GM19452 (cell line): ENCODE measurements around the gene ABLIM2.

Source experiments
- ATAC-seq: cut with Tn5 transposase; IDR thresholded peaks from one replicate; pipeline ENCODE4 v1.9.1; 2021; ENCODE audit not compliant: unreplicated experiment

The ABLIM2 gene

DNA sequence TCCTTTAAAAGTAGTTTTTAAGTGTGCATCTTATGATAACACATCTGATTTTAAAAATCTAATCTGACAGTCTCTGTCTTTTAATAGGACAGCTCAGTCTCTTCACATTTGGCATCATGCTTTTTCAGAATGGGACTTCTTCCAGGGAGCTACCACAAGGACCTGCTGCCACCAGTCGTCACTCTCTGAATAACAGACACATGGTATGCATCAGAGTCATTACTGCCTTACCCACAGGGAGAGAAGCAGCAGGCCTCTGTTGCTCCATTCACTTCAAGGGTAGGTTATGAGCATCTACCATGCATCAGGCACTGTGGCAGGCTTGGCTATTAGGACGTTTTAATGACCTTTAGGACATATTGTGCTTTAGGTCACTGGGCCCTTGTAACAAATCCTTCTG, 169.0 kb downstream of the ABLIM2 start:
- no peak for ATAC-seq

DNA sequence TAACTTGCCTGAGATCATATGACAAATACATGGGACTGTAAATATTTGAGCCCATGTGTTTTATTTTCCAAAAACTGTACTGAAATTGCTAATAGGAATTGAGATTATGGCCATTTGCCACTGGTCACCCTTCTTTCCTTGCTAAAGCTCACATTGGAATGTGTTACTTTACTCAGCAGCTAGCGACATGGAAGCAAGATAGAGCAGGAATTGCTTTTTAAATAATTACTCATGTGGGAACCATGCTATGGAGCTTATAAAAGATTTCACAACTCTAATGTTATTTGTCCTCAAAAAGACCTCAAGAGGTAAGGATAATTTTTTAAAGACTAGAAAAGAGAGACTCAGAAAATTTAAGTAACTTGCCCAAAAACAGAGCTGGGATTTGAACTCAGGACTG, 170.2 kb downstream of the ABLIM2 start:
- no peak for ATAC-seq

DNA sequence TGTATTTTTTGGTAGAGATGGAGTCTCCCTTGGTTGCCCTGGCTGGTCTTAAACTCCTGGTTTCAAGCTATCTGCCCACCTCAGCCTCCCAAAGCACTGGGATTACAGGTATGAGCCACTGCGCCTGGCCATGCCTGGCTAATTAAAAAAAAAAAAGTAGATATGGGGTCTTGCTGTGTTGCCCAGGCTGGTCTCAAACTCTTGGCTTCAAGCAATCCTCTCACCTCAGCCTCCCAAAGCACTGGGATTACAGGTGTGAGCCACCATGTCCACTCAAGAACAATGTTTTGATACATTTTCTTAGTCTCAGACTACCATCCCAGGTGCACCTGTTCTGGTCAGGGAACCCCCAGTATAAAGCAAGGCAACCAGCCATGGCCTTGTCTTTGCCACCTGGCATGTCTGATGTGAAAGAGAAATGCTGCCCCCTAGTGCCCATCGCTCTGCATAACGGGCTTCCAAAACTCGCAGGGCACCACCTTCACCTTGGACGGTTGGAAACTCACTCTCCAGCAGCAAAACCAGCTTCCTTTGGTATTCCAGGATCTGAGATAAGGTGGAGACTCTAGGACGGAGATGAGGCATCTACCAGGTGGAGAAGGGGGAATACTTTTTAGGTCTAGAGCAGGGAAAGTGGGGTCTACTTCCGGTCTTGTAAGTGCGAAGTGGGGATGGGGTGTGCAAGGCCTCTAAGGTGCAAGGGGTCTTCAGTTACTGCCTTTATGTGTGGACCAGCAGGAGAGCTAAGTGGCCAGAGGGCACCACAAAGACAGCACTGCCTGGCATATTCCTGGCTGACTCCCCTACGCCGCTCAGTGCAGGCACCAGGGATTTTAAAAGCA, 171.2 kb downstream of the ABLIM2 start:
- peak; percentile 79 for ATAC-seq

DNA sequence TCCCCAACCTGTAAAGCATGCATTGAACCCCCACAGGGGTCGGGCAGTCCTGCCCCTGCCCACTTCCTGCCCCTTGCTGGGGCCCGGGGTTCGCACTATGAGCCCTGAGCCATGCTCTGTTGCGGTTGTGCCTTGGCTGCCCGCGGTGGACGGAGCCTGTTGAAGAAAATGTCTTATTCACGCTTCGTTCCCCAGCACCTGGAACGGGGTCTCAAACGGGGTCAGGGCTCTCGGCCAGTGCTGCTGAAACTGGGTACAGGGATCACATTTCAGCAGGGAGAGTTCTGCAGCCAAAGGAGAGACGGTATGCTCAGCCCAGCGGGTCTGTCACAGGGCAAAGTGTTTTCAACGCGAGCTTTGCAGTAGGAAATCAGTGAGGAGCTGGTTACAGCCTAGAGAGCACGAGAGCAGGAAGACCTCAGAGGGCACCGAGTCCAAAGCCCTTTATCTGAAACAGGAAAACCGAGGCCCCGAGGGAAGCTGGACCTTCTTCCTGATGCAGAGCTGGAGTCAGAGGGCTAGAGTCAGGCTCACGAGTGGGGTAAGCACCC, 172.6 kb downstream of the ABLIM2 start:
- ATAC-seq: no peak

DNA sequence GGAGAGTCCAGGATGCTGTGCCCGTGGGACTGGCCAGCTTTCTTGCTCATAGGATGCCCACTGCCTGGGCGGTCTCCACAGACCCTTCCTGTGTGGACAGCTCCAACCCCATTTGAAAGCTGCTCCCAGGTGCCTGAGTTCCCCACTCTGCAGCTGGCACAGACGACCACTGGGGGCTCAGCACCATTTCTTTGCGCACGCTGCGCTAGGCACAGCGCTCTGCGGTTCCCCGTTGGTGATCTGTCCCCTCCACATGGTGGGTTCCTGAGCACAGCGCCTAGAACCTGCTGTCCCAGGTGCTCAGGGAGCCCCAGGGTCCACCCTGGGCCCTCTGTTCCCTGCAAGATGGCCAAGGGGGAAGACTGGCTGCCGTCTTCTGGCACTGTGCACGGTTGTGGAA, 173.5 kb downstream of the ABLIM2 start:
- ATAC-seq: no peak

DNA sequence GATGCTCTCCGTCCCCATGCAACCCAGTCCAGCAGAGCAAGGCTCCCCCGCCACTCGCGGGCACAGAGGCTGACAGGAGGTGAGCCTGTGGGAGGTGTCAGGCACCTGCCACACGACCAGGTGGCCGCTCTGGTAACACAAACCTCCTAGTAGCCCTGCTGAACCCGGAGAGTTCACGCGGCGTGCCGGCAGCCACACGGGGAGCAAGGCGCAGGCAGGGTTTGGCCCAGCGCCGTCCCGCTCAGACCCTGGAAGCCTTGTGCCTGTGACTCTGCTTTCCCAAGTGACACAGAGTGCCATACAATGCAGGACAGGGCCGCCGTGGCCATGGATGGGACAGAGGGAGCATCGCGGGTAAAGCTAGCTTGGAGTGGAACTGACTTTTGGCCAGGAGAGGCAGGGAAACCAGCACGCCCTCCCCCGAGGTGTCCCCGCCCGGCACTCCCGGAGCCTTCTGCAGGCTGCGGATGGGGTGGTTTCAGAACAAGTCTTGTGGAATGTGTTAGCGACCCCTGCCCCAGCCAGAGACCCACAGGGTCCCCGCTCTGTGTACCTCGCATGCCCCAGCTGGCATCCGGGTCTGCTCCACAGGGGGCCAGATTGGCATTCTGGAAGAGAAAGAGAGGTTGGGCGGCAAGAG, 174.2 kb downstream of the ABLIM2 start:
- no peak for ATAC-seq

DNA sequence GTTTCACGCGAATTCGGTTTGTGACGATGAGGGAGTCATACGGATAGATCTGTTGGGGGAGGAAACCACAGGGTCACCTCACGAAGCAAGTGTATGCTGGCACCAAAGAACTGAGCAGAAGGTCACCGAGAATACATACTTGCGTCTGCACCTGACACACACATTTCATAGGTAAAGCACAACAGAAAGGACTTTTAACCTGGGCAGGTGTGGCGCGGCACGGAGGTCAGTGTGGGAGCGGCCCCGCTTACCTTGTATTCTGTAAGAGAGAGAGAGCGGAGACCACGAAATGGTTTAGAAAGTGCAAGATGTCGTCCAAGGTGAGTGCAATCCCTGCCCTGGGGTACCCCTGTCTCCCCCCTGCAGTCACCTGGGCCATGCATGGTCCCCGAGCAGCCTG, 175.3 kb downstream of the ABLIM2 start:
- ATAC-seq: no peak

DNA sequence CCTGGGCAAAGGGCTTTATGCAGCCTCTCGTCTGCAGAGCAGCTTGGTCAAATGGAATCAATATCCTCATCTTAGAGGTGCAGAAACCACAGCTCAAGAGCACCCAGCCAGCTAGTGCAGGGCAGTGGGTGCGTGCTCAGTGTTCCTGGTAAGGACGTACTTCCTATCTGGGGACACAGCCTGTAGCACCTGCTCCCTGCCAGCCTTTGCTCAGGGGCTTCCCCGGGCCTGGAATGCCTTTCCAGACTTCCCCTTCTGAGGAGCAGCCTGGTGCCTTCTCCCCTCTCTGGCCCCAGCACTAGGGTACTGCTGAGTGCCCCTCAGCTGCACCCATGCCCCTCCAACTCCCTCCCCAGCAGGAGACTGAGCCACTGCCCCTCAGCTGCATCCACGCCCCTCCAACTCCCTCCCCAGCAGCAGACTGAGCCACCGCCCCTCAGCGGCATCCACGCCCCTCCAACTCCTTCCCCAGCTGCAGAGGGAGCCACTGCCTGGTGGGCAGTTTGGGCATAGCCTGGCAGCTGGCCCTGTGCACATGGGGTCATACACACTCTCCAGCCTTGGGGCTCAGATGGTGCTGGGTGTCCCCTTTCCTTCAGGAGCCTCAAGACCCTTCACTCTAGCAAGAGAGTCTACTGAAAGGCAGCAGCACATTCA, 176.7 kb downstream of the ABLIM2 start:
- ATAC-seq: no peak

DNA sequence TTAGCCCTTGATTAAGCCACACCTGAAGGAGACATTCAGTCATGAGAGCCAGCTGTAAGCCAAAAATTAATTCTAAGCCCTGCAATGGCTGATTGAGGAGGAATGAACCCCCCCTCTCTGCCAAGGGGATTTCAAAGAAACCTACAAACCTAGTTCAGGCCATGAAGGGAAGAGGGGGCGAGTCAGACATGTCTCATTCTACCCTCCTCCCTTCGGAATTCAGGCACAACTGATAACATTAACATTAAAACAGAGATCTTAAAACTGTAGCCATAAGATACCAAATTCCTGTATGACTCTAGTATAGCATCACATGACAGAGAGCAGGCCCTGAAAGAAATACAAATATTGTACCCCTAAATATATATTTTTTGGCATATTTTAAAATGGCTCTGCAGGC, 178.6 kb downstream of the ABLIM2 start:
- no peak for ATAC-seq

DNA sequence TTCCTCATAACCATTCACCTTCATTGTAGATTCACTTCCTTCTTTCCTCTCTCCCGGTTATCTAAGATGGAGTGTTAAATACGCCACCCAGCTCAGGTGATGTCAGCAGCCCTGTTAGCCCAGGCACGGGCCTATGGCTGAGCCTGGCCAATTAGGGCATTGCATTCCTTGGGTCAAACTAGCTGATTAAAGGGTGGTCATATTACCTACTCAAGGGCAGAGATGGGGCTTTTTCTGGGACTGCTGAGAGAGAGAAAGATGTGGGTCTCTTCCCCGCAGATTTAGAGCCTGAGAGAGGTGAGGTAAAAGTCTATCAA, 179.0 kb downstream of the ABLIM2 start:
- no peak for ATAC-seq

DNA sequence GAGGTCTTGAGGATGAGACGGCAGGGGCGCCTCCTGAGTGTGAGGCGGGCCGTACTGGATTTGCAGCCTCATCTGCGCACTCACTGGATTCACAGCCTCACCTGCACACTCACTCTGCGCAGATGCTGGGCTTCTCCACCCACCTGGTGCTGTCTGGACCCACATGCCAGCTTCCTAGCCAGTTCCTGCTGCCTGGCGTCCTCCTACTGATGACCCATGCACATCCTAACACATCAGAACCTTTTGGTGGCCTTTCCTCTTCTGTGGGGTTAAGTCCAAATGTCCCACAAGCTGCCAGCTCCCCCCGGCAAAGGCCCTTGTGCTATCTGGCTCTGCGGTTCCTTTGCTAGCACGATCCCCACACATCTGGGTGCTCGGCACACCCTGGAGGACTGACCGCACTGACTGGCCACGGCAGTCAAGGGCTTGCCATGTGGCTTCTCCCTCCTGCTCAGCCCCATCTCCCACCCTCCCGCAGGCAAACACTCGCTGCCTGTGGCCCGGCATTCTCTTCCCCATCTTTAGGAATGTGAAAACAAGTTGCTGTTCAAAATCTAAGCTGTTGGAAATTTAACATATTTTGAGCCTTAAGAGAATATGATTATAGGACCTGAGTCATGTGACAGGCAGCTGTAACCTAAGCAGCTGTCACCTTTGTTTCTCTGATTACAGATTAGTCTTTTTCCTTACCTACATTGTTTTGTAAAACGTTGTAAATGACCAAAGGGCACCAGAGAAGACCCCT, 179.5 kb downstream of the ABLIM2 start:
- ATAC-seq: no peak

DNA sequence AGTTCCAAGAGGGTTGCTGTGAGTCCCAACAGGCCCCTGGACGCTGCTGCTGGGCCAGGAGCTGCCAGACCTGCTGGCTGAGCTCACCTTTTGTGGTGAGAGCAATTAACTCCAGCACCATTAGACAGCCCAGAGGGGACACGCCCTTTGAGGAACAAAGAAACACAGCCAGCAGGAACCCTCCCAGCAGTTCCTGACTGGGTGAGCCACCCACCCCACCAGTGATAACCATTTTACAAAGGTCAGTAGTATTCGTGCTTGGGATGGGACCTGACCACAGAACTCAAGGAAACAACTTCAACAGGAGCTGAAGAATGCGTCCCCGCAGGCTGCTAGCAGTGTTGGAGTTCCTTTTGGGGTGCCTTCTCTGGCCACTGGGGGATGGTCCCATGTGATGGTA, 180.1 kb downstream of the ABLIM2 start:
- ATAC-seq: no peak

DNA sequence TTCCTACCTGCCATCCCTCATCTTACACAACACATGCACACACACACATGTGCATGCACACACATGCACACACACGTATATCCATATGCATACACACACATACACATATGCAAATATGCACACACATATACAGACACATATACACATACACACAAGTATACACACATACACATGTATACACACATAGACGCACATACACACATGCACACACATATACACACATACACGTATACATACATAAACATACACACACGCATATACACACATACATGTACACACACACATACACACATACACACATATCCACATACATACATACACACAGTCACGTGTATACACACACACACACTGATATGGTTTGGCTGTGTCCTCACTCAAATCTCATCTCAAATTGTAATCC, 182.0 kb downstream of the ABLIM2 start:
- ATAC-seq: no peak

DNA sequence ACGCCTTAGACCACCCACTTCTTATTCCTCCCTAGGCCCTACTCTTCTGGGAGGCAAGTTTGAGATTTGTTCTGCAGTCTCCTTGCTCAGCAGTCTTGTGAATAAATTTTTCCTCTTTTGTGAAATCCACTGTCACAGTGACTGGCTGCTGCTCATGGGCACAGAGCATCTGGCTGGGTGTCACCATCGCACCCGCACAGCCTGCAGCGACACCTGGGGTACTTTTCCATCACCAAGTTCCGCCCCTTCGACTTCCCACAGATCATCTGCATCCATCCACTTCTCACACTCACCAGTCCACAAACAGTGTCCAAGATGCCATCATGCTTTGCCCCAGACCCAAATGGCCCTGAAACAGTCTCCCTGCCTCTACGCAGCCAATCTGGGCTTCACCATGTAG, 182.6 kb downstream of the ABLIM2 start:
- no peak for ATAC-seq

DNA sequence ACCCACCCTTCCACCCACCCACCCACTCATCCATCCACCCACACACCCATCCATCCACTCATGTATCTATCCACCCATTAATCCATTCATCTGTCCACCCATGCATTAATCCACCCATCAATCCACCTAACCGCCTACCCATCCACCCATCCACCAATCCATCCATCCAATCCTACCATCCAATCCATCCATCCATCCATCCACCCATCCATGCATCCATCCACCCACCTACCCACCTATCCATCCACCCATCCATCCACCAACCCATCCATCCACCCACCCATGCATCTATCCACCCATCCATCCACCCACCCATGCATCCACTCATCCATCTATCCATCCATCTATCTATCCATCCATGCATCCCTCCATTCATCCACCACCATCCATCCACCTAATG, 184.2 kb downstream of the ABLIM2 start:
- ATAC-seq: no peak

DNA sequence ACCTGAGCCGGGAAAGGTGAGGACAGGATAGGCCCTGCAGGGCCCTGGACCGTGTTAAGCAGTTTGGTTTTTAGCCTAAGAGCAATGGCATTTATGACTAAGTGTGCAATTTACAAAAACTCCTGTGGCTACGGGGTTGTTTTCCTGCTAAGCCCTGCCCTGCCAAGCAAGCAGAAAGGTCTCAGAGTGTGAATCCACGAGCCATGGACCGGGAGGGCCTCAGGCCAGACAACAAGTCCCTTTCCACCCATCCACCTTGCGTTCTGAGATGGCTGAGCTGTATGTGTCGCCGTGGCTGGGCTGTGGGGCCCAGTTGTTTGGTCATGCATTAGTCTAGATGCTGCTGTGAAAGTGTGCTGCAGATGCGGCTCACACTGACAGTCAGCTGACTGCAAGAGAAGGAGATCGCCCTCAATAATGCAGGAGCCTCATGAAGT, 185.1 kb downstream of the ABLIM2 start:
- ATAC-seq: no peak

DNA sequence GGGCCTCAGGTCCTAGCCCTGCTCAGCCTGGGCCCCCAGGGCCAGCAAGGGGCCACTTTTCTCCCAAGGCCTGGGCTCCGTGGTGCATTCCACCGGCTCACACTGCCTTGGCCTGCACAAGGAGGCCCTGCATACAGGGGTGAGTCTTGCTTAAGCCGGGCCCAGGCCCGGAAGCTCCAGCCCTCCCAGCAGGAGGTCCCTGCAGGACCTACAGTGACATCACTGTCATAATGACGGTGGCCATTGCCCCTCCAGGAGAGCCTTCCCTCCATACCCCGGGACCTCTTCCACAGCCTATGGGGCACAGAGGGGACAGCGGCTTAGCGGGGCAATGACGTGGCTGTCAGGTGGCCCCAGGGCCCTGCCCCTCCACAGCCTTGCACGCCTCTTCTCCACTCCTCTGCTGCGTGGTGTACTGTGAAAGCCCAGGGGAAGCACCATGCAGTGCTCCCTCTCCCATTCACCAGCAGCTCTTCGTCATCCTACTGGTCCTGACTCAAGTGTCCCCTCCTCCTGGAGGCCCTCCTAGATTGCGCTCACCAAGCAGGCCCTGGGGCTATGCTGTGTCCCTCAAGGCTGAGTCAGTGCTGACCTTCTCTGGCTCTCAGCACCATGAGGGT, 186.6 kb downstream of the ABLIM2 start:
- ATAC-seq: no peak

DNA sequence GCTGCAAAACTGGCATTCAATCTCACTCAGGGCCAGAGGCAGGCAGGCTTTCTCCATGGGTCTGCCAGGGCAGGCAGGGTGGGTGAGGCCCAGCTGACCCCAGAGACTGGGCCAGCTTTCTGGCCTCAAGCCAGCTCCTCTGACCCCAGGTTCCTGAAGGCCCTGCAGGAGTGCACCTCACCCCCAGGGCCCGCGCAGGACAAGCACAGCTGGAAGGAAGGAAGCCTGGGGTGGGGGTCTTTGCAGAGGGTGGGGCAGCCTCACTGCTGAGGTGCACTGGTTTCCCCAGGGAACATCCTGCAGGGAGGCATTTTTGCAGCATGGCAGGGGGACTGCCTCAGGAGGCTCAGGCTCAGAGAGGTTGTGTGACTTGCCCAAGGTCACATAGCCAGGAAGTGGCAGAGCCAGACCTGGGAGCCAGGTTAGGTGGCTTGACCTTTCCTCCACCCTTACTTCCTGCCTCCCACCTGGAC, 187.4 kb downstream of the ABLIM2 start:
- ATAC-seq: no peak

DNA sequence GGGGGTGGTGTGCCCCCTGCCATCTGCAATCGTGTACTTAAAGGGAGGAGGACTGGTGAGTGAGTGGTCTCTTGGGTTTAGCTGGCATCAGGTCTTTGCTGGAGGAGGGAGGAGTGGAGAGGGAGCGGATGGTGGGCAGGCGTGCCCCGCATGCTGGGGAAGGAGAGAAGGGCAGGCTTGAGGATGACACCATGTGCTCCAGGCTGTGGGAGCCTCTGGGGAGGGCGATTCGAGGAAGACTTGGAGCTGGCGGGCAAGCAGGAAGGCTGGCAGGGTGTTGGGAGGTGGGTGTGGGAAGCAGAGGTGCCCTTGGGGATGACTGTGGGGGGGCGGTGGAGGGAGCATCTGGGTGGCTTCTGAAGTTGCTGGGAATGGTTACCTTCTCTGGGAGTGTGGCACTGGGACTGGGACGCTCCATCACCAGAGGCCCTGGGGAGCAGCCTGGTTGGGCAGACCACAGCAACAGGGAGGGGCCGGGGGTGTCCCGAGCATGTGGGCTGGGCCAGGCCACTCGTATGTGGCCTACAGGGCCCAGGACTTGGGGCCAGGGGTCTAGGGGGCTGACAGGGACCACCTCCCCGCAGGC, 188.2 kb downstream of the ABLIM2 start:
- no peak for ATAC-seq

DNA sequence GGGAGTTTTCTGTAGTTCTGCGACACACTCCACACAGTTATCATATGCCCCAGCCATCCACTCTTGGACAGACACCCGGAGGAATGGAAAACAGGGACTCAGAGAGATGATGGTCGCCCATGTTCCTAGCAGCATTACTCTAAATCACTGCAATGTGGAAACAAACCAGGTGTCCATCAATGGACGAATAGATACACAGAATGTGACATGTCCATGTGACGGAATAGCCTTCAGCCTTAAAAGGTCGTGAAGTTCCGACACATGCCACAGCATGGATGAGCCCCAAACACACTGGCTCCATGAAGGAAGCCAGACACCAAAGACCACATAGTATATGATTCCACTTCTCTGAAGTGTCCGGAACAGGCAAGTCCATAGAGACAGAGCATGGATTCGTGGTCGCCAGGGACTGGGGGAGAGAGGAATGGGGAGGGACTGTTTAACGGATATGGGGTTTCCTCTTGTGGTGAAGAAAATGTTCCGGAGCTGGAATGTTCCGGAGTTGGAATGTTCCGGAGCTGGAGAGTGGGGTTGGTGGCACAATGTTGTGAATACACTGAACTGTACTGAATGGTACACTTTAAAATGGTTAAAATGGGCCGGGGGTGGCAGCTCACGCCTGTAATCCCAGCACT, 190.2 kb downstream of the ABLIM2 start:
- no peak for ATAC-seq
